Aorta (tissue), 5 donors: Measurements from ENCODE around the gene ZIM2. TPM values are rescaled to one million over a fixed set of nuclear protein-coding genes. Genes with fewer than 3 reads are reported as not detected.

Experiments used
- ATAC-seq: fragments of 200-7000 bp; cut with Tn5 transposase; one replicate; pipeline ENCODE4 v1.9.1; 2022; ENCODE audit warnings: moderate library complexity; ENCODE audit not compliant: low FRiP score
- DNase-seq, 2 donors: peaks; one replicate each; pipeline ENCODE4 v3.0.0-alpha.2; 2020
- H3K27ac ChIP-seq, 2 donors: one replicate each; pipeline ENCODE4 v1.5.1; 2013; ENCODE audit warnings: low read length in 2 of 2, mild to moderate bottlenecking in 2 of 2, moderate library complexity in 2 of 2, control low read depth in 1 of 2, inconsistent platforms in 1 of 2, low read depth in 1 of 2
- H3K27me3 ChIP-seq, 2 donors: one replicate each; pipeline ENCODE4 v1.6.1; 2013; ENCODE audit warnings: control low read depth in 1 of 2, low read length in 1 of 2, mild to moderate bottlenecking in 1 of 2, moderate library complexity in 1 of 2; ENCODE audit not compliant: insufficient read depth in 2 of 2, control insufficient read depth in 1 of 2
- H3K36me3 ChIP-seq, 2 donors: one replicate each; pipeline ENCODE4 v1.6.1; 2013; ENCODE audit warnings: control low read depth in 1 of 2, low read length in 1 of 2, mild to moderate bottlenecking in 1 of 2; ENCODE audit not compliant: insufficient read depth in 2 of 2, control insufficient read depth in 1 of 2
- H3K4me1 ChIP-seq, 2 donors: one replicate each; pipeline ENCODE4 v1.6.1; 2013; ENCODE audit warnings: low read length in 2 of 2, control low read depth in 1 of 2, mild to moderate bottlenecking in 1 of 2, moderate library complexity in 1 of 2; ENCODE audit not compliant: insufficient read depth in 2 of 2, control insufficient read depth in 1 of 2
- H3K4me3 ChIP-seq, 2 donors: one replicate each; pipeline ENCODE4 v1.5.1; 2013; ENCODE audit warnings: low read length in 2 of 2, control low read depth in 1 of 2, mild to moderate bottlenecking in 1 of 2
- H3K9me3 ChIP-seq: one replicate; pipeline ENCODE4 v1.6.1; 2013; ENCODE audit warnings: mild to moderate bottlenecking, low read length; ENCODE audit not compliant: control insufficient read depth
- WGBS, 2 donors: extraction: QIAGEN DNeasy Blood & Tissue Kit; methylation state at CpG; one replicate each; pipeline ENCODE4 v1.1.7; 2013; 5-methylcytosine and 5-hydroxymethylcytosine counted together
- intact Hi-C, 2 donors: fragments of 100-400 bp; cut with DNase I; formaldehyde crosslinking; loops; one replicate each; pipeline versions ENCODE4 v1.14.2 to v1.15.0; 2022
- polyA plus RNA-seq, 2 donors: library from polyadenylated mRNA; stranded (reverse); fragments of 200-250 nt; gene quantifications; one replicate each; pipeline ENCODE4 v1.2.3, GENCODE V29; 2013
- total RNA-seq, 2 donors: library from RNA; stranded (reverse); fragmentation: NEBNext Ultra II Directional; extraction: Animal tissue kit (Norgen Biotek cat#: 25700); gene quantifications; one replicate each; pipeline ENCODE4 v1.2.1, GENCODE V29; 2021
- donor health status: healthy with polysubstance abuse.
- donor health status: Bipolar disorder and iron deficiency.
- donor health status: DM: no; HTN: no; CAD: no.
- donor health status: DM: no; HTN: no; CAD: no.
- donor health status: DM: yes; HTN: yes; CAD: no.

Gene ZIM2
- total and polyA plus RNA-seq, 4 donors, result 0.32 to 0.39 TPM; not detected in 2

DNA sequence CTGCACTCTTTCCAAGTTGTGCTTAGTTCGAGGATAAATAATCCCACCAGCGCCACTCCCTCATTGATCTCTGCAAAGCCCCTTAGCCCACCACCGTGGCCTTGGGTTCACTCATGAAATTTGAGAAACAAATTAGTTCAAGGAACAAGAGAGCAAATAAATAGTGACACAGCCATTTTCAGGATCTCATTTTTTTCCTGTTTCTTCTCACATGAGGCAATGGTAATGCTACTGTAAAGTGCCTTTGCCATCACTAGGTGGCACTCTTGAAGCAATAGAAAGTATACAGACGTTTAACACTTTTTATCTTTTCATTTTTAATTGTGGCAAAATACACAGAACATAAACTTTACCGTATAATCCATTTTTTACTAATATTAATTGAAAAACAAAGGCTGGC lies 92.1 kb downstream of the ZIM2 start:
- 13% methylated on average over 5 of the region's 5 CpGs for WGBS, 2 donors
- Histone ChIP-seq H3K27me3 (no peaks in the 10 kb centered on the region), H3K4me1 (no peaks in the 10 kb centered on the region), H3K27ac (no peak overlapping the region), H3K36me3 (no peaks in the 10 kb centered on the region), H3K9me3 (peaks cover 2% of the 10 kb centered on the region), H3K4me3 (no peak overlapping the region)
- ATAC-seq, result no peak
- intact Hi-C loops, result loop anchor here in 1 of 2 donors (10.0 kb wide), 1 partner anchor 346 kb away; no protein-coding TSS in a partner anchor
- DNase-seq, result no peak

DNA sequence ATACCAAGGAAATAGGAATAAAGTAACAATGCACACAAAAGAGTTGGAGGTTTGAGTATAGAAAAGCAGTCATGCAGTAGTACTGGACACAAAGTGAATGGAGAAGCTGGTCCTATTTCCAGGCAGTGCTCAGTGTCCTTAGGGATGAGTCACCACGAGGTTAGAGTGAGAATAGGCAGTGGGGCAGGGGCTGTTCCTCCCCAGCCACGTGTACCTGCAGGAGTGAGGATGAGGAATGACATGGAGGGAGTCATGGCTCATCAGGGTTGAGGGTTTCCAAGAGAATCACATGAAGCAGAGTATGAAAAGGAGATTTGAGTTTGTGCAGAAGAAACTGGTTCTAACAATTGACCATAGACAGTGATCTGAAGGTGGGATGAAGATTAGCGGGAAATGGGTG lies 94.2 kb downstream of the ZIM2 start:
- ATAC-seq (no peak), DNase-seq (no peak)
- Histone ChIP-seq H3K9me3 (peaks cover 2% of the 10 kb centered on the region), H3K4me3 (no peak overlapping the region), H3K27ac (no peak overlapping the region), H3K36me3 (no peaks in the 10 kb centered on the region), H3K4me1 (no peaks in the 10 kb centered on the region), H3K27me3 (no peaks in the 10 kb centered on the region)
- 38 to 39% methylated on average over 3 of the region's 3 CpGs for WGBS, 2 donors
- intact Hi-C loops, result loop anchor here in 1 of 2 donors (10.0 kb wide), 1 partner anchor 348 kb away; no protein-coding TSS in a partner anchor

- no peak overlapping the region for H3K27ac ChIP-seq
- no peak for DNase-seq
- intact Hi-C loops, result loop anchor here in 1 of 2 donors (10.0 kb wide), 1 partner anchor 354 kb away; no protein-coding TSS in a partner anchor
- H3K36me3 ChIP-seq, result no peaks in the 10 kb centered on the region
- H3K4me1 ChIP-seq, result no peaks in the 10 kb centered on the region
- H3K27me3 ChIP-seq, result no peaks in the 10 kb centered on the region
- H3K4me3 ChIP-seq, result no peak overlapping the region
- WGBS, 2 donors, result 12 to 26% methylated on average over 3 of the region's 3 CpGs
- ATAC-seq, result no peak
- H3K9me3 ChIP-seq, result peaks cover 3% of the 10 kb centered on the region
Observed at GRCh38 chr19:56740501-56740900, 100.0 kb downstream of the ZIM2 start.

GRCh38 chr19:56736571-56736970 lies 104.0 kb downstream of the ZIM2 start:
- intact Hi-C loops, result no loop called here
- H3K4me1 ChIP-seq, result no peaks in the 10 kb centered on the region
- no peaks in the 10 kb centered on the region for H3K36me3 ChIP-seq
- H3K27ac ChIP-seq, result no peak overlapping the region
- no peaks in the 10 kb centered on the region for H3K27me3 ChIP-seq
- DNase-seq (no peak), ATAC-seq (no peak)
- WGBS, 2 donors, result 79% methylated on average over 6 of the region's 6 CpGs
- peaks cover 3% of the 10 kb centered on the region for H3K9me3 ChIP-seq
- H3K4me3 ChIP-seq, result no peak overlapping the region

GRCh38 chr19:56732976-56733375 lies 107.5 kb downstream of the ZIM2 start:
- intact Hi-C loops, result no loop called here
- Histone ChIP-seq H3K9me3 (peaks cover 2% of the 10 kb centered on the region), H3K36me3 (no peaks in the 10 kb centered on the region), H3K4me3 (no peak overlapping the region), H3K27ac (no peak overlapping the region), H3K27me3 (no peaks in the 10 kb centered on the region), H3K4me1 (no peaks in the 10 kb centered on the region)
- ATAC-seq (no peak), DNase-seq (no peak)
- WGBS, 2 donors, result 5 to 9% methylated on average over 2 of the region's 2 CpGs

- H3K9me3 ChIP-seq, result peaks cover 5% of the 10 kb centered on the region
- H3K27me3 ChIP-seq, result no peaks in the 10 kb centered on the region
- H3K4me1 ChIP-seq, result no peaks in the 10 kb centered on the region
- H3K36me3 ChIP-seq, result no peaks in the 10 kb centered on the region
- H3K27ac ChIP-seq, result no peak overlapping the region
- intact Hi-C loops, result no loop called here
- ATAC-seq (no peak), DNase-seq (no peak)
- 61 to 66% methylated on average over 4 of the region's 4 CpGs for WGBS, 2 donors
- H3K4me3 ChIP-seq, result no peak overlapping the region
Observed at GRCh38 chr19:56727677-56728076, 112.8 kb downstream of the ZIM2 start.

DNA sequence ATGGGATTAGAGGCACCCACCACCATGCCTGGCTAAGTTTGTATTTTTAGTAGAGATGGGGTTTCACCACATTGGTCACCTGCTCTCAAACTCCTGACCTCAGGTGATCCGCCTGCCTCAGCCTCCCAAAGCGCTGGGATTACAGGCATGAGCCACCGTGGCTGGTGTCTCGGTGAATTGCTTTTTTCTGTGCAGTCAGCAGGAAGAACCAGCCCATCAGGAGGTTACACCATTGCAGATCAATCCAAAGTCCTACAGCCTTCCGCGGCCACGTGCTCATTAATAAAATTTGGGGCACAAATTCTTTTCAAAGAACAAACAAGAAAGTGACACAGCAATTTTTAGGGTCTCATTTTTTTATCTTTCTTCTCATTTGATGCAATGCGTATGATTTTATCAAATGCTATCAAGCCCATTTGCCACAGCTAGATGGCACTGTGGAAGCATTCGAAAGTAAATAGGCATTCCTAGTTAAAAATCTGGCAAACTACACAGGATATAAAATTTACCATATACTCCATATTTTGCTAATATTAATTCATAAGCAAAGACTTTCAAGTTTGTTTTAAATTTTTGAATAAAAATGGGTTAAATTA lies 114.6 kb downstream of the ZIM2 start:
- H3K4me1 ChIP-seq, result no peaks in the 10 kb centered on the region
- intact Hi-C loops, result no loop called here

More for the DNA sequence above, 114.6 kb downstream of the ZIM2 start:
- DNase-seq, result no peak
- no peak for ATAC-seq
- no peak overlapping the region for H3K4me3 ChIP-seq
- no peaks in the 10 kb centered on the region for H3K27me3 ChIP-seq
- WGBS, 2 donors, result 20 to 26% methylated on average over 9 of the region's 9 CpGs
- H3K36me3 ChIP-seq, result no peaks in the 10 kb centered on the region
- peaks cover 5% of the 10 kb centered on the region for H3K9me3 ChIP-seq
- H3K27ac ChIP-seq, result no peak overlapping the region

Other genes with a start within 250 kb of the ZIM2 start
- gene ZNF71, start 245.4 kb downstream of the ZIM2 start, total RNA-seq, result 10 to 100 TPM in 1 of 2 donors, 1 to 10 TPM in 1; 9.7 to 10.5 TPM
- gene ZNF71, start 245.4 kb downstream of the ZIM2 start, polyA plus RNA-seq, result 1 to 10 TPM; 2.6 to 4.8 TPM
- gene SMIM17, start 197.6 kb downstream of the ZIM2 start, total RNA-seq, result under 1 TPM; 0.32 to 0.81 TPM
- gene SMIM17, start 197.6 kb downstream of the ZIM2 start, polyA plus RNA-seq, result under 1 TPM in 1 of 2 donors, not detected in 1; 0.28 TPM
- gene ZNF835, start 169.0 kb downstream of the ZIM2 start, total RNA-seq, result 1 to 10 TPM; 2.5 to 2.8 TPM
- under 1 TPM; 0.75 to 0.84 TPM for gene ZNF835, start 169.0 kb downstream of the ZIM2 start, polyA plus RNA-seq
- gene PEG3, start within 50 bp of the ZIM2 start, total RNA-seq, result 10 to 100 TPM; 10.3 to 11.6 TPM
- 1 to 10 TPM; 2.3 to 3.5 TPM for gene PEG3, start within 50 bp of the ZIM2 start, polyA plus RNA-seq